DOHH2 (cell line): Measurements from ENCODE around the gene MFAP4.

ENCODE experiments used
- H3F3A ChIP-seq: fragments of 200-600 bp; sonication (generic), shearing (Covaris generic); 2 replicates; pipeline ENCODE4 v1.6.0; 2016; ENCODE audit warnings: antibody characterized with exemption, mild to moderate bottlenecking; ENCODE audit not compliant: control insufficient read depth, insufficient read depth
- H3K27ac ChIP-seq: fragments of 200-600 bp; sonication (generic); 2 replicates; pipeline ENCODE4 v1.5.1; 2014; ENCODE audit warnings: low read depth, mild to moderate bottlenecking, low read length, moderate library complexity
- H3K27me3 ChIP-seq: fragments of 200-600 bp; sonication (generic); 2 replicates; pipeline ENCODE4 v1.6.1; 2014; ENCODE audit warnings: mild to moderate bottlenecking, low read length, mixed read lengths; ENCODE audit not compliant: control insufficient read depth
- H3K36me3 ChIP-seq: fragments of 200-600 bp; sonication (generic); 2 replicates; pipeline ENCODE4 v1.6.1; 2014; ENCODE audit warnings: mild to moderate bottlenecking, low read length, moderate library complexity, mixed read lengths; ENCODE audit not compliant: control insufficient read depth
- H3K4me1 ChIP-seq: fragments of 200-600 bp; sonication (generic); 2 replicates; pipeline ENCODE4 v1.6.1; 2014; ENCODE audit warnings: mild to moderate bottlenecking, low read length, mixed read lengths; ENCODE audit not compliant: control insufficient read depth
- H3K4me2 ChIP-seq: fragments of 200-600 bp; sonication (generic); 2 replicates; pipeline ENCODE4 v1.6.0; 2014; ENCODE audit warnings: mild to moderate bottlenecking, low read length, moderate library complexity
- H3K4me3 ChIP-seq: fragments of 200-600 bp; sonication (generic); 2 replicates; pipeline ENCODE4 v1.5.1; 2014; ENCODE audit warnings: mild to moderate bottlenecking, low read length, mixed read lengths
- H3K79me2 ChIP-seq: fragments of 200-600 bp; sonication (generic); 2 replicates; pipeline ENCODE4 v1.6.1; 2014; ENCODE audit warnings: mild to moderate bottlenecking, low read length, mixed read lengths; ENCODE audit not compliant: control insufficient read depth
- H3K9me2 ChIP-seq: fragments of 200-600 bp; sonication (generic); replicated peaks from 2 replicates; pipeline ENCODE4 v1.6.1; 2014; ENCODE audit warnings: mild to moderate bottlenecking, low read length, mixed read lengths; ENCODE audit not compliant: control insufficient read depth
- H3K9me3 ChIP-seq: fragments of 200-600 bp; sonication (generic); 2 replicates; pipeline ENCODE4 v1.6.1; 2014; ENCODE audit warnings: antibody characterized with exemption, low read length, mixed read lengths; ENCODE audit not compliant: control insufficient read depth, insufficient read depth
- H4K20me1 ChIP-seq: fragments of 200-600 bp; sonication (generic); 2 replicates; pipeline ENCODE4 v1.6.0; 2014; ENCODE audit warnings: low read depth, mild to moderate bottlenecking, antibody characterized with exemption, low read length, moderate library complexity; ENCODE audit not compliant: control insufficient read depth, insufficient read depth
- EZH2phosphoT487 ChIP-seq: fragments of 200-600 bp; sonication (generic); IDR thresholded peaks from 2 replicates; pipeline ENCODE4 v1.6.1; 2017; ENCODE audit warnings: borderline replicate concordance, mild to moderate bottlenecking, antibody characterized with exemption, low read length, moderate library complexity, mixed read lengths
- TF ChIP-seq, protein P1 (sequence below): fragments of 200-600 bp; sonication (generic); IDR thresholded peaks from one replicate; pipeline ENCODE4 v1.5.1; 2014; ENCODE audit warnings: antibody characterized with exemption, mild to moderate bottlenecking, low read depth, low read length; ENCODE audit not compliant: poor library complexity, severe bottlenecking

MFAP4 gene

DNA sequence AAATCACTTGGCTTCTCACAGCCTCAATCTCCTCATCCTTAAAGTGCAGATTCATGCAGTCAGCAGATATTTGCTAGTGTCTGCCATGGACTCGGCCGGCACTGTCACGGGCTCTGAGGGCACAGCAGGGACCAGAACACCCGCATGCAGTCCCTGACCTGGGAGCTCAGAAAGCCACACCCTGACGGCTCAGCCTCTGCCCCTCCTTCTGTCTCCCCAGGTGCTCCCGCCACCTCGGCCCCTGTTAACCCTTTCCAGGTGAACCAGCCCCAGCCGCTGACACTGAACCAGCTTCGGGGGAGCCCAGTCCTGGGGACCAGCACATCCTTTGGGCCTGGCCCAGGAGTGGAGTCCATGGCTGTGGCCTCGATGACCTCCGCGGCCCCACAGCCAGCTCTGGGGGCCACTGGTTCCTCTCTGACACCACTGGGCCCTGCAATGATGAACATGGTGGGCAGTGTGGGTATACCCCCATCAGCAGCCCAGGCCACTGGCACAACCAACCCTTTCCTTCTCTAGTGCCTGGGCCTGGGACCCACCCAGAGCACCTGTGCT lies 53.2 kb downstream of the MFAP4 start:
- Histone ChIP-seq H3K4me3 (no peak overlapping the region), H3K4me2 (no peak overlapping the region), H3K9me2 (no peaks in the 10 kb centered on the region), H3K4me1 (no peaks in the 10 kb centered on the region), H3K36me3 (no peaks in the 10 kb centered on the region), H4K20me1 (peaks cover 4% of the 10 kb centered on the region; the same call in 1 of the 2 replicates), H3K9me3 (no peaks in the 10 kb centered on the region), H3K79me2 (no peaks in the 10 kb centered on the region), H3K27me3 (peaks cover 9% of the 10 kb centered on the region; the same call in 1 of the 2 replicates), H3K27ac (no peak overlapping the region), H3F3A (no peaks in the 10 kb centered on the region)
- TF ChIP-seq, protein P1, sequence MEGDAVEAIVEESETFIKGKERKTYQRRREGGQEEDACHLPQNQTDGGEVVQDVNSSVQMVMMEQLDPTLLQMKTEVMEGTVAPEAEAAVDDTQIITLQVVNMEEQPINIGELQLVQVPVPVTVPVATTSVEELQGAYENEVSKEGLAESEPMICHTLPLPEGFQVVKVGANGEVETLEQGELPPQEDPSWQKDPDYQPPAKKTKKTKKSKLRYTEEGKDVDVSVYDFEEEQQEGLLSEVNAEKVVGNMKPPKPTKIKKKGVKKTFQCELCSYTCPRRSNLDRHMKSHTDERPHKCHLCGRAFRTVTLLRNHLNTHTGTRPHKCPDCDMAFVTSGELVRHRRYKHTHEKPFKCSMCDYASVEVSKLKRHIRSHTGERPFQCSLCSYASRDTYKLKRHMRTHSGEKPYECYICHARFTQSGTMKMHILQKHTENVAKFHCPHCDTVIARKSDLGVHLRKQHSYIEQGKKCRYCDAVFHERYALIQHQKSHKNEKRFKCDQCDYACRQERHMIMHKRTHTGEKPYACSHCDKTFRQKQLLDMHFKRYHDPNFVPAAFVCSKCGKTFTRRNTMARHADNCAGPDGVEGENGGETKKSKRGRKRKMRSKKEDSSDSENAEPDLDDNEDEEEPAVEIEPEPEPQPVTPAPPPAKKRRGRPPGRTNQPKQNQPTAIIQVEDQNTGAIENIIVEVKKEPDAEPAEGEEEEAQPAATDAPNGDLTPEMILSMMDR: no peak
- no peak for TF ChIP-seq EZH2phosphoT487
